Heart right ventricle (tissue), 16 donors: ENCODE data around the gene ARF6. TPM values are rescaled to one million over a fixed set of nuclear protein-coding genes. Genes with fewer than 3 reads are reported as not detected.
"Not testable (repeated sequence)": the region's sequence is repeated elsewhere in the genome, so short reads cannot be mapped to it uniquely, and the experiment has no call there.

ENCODE experiments used
- ATAC-seq, 8 donors: fragments of 200-7000 bp; cut with Tn5 transposase; one replicate each; pipeline ENCODE4 v1.9.1; 2020; ENCODE audit warnings: mild to moderate bottlenecking in 8 of 8, moderate library complexity in 8 of 8, moderate number of reproducible peaks in 1 of 8
- DNase-seq, 2 donors: peaks; one replicate each; pipeline ENCODE4 v3.0.0-alpha.2; 2020
- H3K27ac ChIP-seq, 10 donors: fragments of 200-600 bp; sonication (generic) in 2 of 10; one replicate each; pipeline versions ENCODE4 v1.5.0 to v1.8.0; 2020 to 2022; ENCODE audit warnings: mild to moderate bottlenecking in 3 of 10
- H3K27me3 ChIP-seq, 7 donors: fragments of 200-600 bp; one replicate each; pipeline ENCODE4 v1.8.0; 2021 to 2022; ENCODE audit warnings: mild to moderate bottlenecking in 2 of 7
- H3K36me3 ChIP-seq, 9 donors: fragments of 200-600 bp; sonication (generic) in 1 of 9; one replicate each; pipeline versions ENCODE4 v1.5.0 to v1.8.0; 2020 to 2022; ENCODE audit warnings: mild to moderate bottlenecking in 2 of 9
- H3K4me1 ChIP-seq, 9 donors: fragments of 200-600 bp; sonication (generic) in 1 of 9; one replicate each; pipeline versions ENCODE4 v1.5.0 to v1.8.0; 2020 to 2022; ENCODE audit warnings: mild to moderate bottlenecking in 4 of 9
- H3K4me3 ChIP-seq, 10 donors: fragments of 200-600 bp; sonication (generic) in 2 of 10; one replicate each; pipeline versions ENCODE4 v1.5.0 to v1.8.0; 2020 to 2022; ENCODE audit warnings: mild to moderate bottlenecking in 7 of 10, moderate library complexity in 2 of 10
- H3K9me3 ChIP-seq, 11 donors: fragments of 200-600 bp in 10 of 11; sonication (generic) in 2 of 11; one replicate each; pipeline versions ENCODE4 v1.5.0 to v1.8.0; 2013 to 2022; ENCODE audit warnings: mild to moderate bottlenecking in 2 of 11, control low read depth in 1 of 11, moderate library complexity in 1 of 11
- WGBS, 2 donors: extraction: QIAGEN DNeasy Blood & Tissue Kit; methylation state at CpG; one replicate each; pipeline ENCODE4 v1.1.7; 2013; ENCODE audit warnings: inconsistent platforms in 1 of 2; 5-methylcytosine and 5-hydroxymethylcytosine counted together
- intact Hi-C, 10 donors: fragments of 100-400 bp; cut with DNase I; formaldehyde crosslinking; loops; one replicate each; pipeline versions ENCODE4 v1.11.1 to v1.14.2; 2022
- polyA plus RNA-seq, 2 donors: library from polyadenylated mRNA; stranded (reverse); fragments of 200-250 nt; gene quantifications; one replicate each; pipeline ENCODE4 v1.2.3, GENCODE V29; 2013
- total RNA-seq, 10 donors: library from RNA; stranded (reverse); fragmentation: NEBNext Ultra II Directional in 3 of 10; extraction: Animal tissue kit (Norgen Biotek cat#: 25700) in 3 of 10; gene quantifications; one replicate each; pipeline versions ENCODE4 v1.2.1 to v1.2.4, GENCODE V29; 2021 to 2023
- TF ChIP-seq, protein P1 (sequence below), 9 donors: fragments of 200-600 bp; sonication (generic) in 2 of 9; IDR thresholded peaks; one replicate each; pipeline versions ENCODE4 v1.5.0 to v1.8.0; 2021 to 2022; ENCODE audit warnings: antibody characterized with exemption in 9 of 9, mild to moderate bottlenecking in 5 of 9, moderate library complexity in 1 of 9
- donor health status: Arrhythmogenic right ventricular cardiomyopathy.
- donor health status: ischemic (EF 13 %, LVEDD 7.1; RV severe dilation, severe dysfunction).
- donor health status: healthy with polysubstance abuse.
- donor health status: DM: no; HTN: yes; CAD: no.
- donor health status: DM: no; HTN: no; CAD: no.
- donor health status: ischemic (EF 25% LVEDD 6.9; RV normal size, moderate dysfunction).
- donor health status: ischemic (EF 25% LVEDD 5.7; RV mildly dilated, moderate dysfunction).
- donor health status: healthy.
- donor health status: DM: yes; HTN: yes; CAD: no.
- donor health status: Ischemic cardiomyopathy.
- donor health status: ischemic (EF 35%, LVEDD 5.7; RV mildly dilated, moderate dysfunction).
- donor health status: nonischemic (EF 11% LVEDD 7.7; RV severe dilation, severe dysfunction).
- donor health status: DM: yes; HTN: yes; CAD: no.
- donor health status: PGD.
- donor health status: ischemic (EF 29% LVEDD 5.4; RV normal size, mild dysfunction).
- donor health status: nonischemic (EF 23%, LVEDD 6.1; RV moderate dilation, normal function).

The ARF6 gene
- total and polyA plus RNA-seq, 12 donors, result 11.0 to 40.5 (median 24.1) TPM

DNA sequence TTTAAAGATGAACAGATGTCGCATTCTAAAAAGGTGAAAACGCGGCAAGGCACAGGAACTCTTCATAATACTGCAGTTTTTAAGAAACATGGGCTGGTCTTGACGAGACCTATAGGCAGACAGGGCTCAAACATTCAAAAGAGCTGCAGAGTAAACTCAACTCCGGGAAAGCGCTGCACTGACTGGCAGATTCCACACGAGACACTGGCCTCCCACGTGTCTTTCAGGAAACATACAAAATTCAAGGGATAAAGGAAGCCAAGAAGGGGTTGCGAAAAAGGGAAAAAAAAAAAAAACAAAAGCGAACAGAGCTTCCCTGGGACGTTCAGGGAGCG is 614 bp upstream of the ARF6 start:
- Histone ChIP-seq H3K9me3 (no peaks in the 10 kb centered on the region), H3K27me3 (no peaks in the 10 kb centered on the region), H3K36me3 (peaks cover 0 to 28% (median 5%) of the 10 kb centered on the region in 9 donors), H3K4me3 (peak overlapping the region; percentile 82 to 100 (median 94)), H3K27ac (peak overlapping the region; percentile 98 to 100 (median 100)), H3K4me1 (peaks cover 7 to 40% (median 35%) of the 10 kb centered on the region in 9 donors)
- 3 to 4% methylated on average over 12 of the region's 12 CpGs for WGBS, 2 donors
- ATAC-seq, result peak; percentile 52 to 81 (median 71)
- intact Hi-C loops, result loop anchor here in 9 of 10 donors (1.0 to 10.0 kb wide), 7 partner anchors 23 to 215 kb away; no protein-coding TSS in a partner anchor
- peak in 1 of 2 donors; percentile 71 for DNase-seq
- TF ChIP-seq, protein P1, sequence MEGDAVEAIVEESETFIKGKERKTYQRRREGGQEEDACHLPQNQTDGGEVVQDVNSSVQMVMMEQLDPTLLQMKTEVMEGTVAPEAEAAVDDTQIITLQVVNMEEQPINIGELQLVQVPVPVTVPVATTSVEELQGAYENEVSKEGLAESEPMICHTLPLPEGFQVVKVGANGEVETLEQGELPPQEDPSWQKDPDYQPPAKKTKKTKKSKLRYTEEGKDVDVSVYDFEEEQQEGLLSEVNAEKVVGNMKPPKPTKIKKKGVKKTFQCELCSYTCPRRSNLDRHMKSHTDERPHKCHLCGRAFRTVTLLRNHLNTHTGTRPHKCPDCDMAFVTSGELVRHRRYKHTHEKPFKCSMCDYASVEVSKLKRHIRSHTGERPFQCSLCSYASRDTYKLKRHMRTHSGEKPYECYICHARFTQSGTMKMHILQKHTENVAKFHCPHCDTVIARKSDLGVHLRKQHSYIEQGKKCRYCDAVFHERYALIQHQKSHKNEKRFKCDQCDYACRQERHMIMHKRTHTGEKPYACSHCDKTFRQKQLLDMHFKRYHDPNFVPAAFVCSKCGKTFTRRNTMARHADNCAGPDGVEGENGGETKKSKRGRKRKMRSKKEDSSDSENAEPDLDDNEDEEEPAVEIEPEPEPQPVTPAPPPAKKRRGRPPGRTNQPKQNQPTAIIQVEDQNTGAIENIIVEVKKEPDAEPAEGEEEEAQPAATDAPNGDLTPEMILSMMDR (IDR thresholded peaks at IDR 0.05), result no peak

DNA sequence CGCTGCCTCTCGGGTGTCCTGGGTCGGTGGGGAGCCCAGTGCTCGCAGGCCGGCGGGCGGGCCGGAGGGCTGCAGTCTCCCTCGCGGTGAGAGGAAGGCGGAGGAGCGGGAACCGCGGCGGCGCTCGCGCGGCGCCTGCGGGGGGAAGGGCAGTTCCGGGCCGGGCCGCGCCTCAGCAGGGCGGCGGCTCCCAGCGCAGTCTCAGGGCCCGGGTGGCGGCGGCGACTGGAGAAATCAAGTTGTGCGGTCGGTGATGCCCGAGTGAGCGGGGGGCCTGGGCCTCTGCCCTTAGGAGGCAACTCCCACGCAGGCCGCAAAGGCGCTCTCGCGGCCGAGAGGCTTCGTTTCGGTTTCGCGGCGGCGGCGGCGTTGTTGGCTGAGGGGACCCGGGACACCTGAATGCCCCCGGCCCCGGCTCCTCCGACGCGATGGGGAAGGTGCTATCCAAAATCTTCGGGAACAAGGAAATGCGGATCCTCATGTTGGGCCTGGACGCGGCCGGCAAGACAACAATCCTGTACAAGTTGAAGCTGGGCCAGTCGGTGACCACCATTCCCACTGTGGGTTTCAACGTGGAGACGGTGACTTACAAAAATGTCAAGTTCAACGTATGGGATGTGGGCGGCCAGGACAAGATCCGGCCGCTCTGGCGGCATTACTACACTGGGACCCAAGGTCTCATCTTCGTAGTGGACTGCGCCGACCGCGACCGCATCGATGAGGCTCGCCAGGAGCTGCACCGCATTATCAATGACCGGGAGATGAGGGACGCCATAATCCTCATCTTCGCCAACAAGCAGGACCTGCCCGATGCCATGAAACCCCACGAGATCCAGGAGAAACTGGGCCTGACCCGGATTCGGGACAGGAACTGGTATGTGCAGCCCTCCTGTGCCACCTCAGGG is 679 bp downstream of the ARF6 start:
- Histone ChIP-seq H3K4me3 (peak overlapping the region; percentile 82 to 100 (median 94)), H3K4me1 (peaks cover 7 to 53% (median 48%) of the 10 kb centered on the region in 9 donors), H3K27me3 (no peaks in the 10 kb centered on the region), H3K36me3 (peaks cover 0 to 28% (median 5%) of the 10 kb centered on the region in 9 donors), H3K9me3 (no peaks in the 10 kb centered on the region), H3K27ac (peak overlapping the region; percentile 98 to 100 (median 100))
- TF ChIP-seq, protein P1 (IDR thresholded peaks at IDR 0.05), result no peak
- 0 to 2% methylated on average over 80 to 85 of the region's 85 CpGs for WGBS, 2 donors
- intact Hi-C loops, result loop anchor here in 9 of 10 donors (1.0 to 10.0 kb wide), 6 partner anchors 25 to 214 kb away; no protein-coding TSS in a partner anchor
- peak; percentile 60 to 85 (median 74) for ATAC-seq
- DNase-seq, result peak; percentile 50 to 67

DNA sequence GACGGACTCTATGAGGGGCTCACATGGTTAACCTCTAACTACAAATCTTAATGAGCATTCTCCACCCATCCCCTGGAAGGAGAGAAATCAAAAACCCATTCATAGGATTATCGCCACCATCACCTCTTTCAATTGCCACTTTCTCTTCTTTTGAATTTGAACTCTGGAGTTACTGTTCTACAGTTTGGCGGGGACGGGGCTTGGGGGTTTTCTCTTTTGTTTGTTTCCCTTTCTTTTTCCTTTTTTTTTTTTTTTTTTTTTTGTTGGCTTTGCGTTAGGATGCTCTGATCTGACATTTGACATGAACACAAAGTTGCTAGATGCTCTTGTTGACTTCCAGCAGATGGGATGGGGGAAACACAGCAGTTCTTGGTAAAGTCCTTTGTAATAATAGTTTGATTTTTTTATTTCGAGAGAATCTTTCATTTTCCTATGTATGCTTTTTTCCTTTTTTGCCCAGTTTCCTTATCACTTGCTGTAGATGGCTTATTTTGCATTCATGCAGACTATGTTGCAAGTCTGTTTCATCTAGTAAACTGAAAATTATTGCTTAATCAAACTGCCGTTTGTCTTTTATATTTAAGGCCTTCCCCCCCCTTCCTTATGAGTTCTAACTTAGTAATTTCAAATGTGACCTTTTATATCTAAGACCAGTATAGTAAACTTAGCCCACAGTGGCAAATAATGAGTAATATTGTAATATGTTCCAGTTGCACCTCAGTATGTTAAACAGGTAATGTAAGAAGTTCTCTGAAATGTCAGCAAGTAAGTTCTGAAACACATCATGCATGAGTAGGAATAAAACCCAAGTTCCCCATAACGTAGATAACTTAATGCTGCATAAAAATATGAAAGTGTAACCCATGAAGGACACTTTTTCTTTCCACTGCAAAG is 1.6 kb downstream of the ARF6 start:
- peaks cover 0 to 28% (median 5%) of the 10 kb centered on the region in 9 donors for H3K36me3 ChIP-seq
- not testable (repeated sequence) for ATAC-seq

DNA sequence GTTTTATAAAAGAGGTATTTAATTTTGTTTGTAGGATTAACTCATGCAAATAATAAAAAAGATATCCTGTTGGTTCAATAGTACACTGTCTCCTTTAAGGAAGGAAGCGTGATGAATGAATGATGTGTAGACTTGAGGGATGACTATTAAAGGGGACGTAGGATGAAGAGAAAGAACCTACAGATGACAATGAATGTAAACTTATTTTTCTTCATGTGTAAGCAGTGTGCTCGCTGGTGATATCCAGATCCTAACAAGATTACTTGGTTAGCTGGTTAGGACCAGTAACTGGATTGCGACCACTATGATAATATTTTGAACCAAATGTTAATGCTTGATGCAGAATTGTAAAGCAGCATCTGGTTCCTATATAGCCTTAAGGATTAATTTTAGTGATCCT is 2.6 kb downstream of the ARF6 start:
- H3K9me3 ChIP-seq, result no peaks in the 10 kb centered on the region
- intact Hi-C loops, result loop anchor here in 2 of 10 donors (10.0 kb wide), 1 partner anchor 109 kb away; no protein-coding TSS in a partner anchor
- peaks cover 0 to 28% (median 5%) of the 10 kb centered on the region in 9 donors for H3K36me3 ChIP-seq
- TF ChIP-seq, protein P1 (IDR thresholded peaks at IDR 0.05), result no peak
- WGBS, 2 donors, result 38 to 41% methylated on average over 4 of the region's 4 CpGs
- H3K27me3 ChIP-seq, result no peaks in the 10 kb centered on the region
- H3K27ac ChIP-seq, result peak overlapping the region in 6 of 10 donors; percentile 11 to 100 (median 42)
- DNase-seq (no peak), ATAC-seq (no peak)
- H3K4me3 ChIP-seq, result peak overlapping the region in 9 of 10 donors; percentile 82 to 100 (median 95)
- H3K4me1 ChIP-seq, result peaks cover 7 to 65% (median 52%) of the 10 kb centered on the region in 9 donors

More for the DNA sequence above, 1.6 kb downstream of the ARF6 start:
- WGBS, 2 donors, result 6 to 9% methylated on average over 8 of the region's 8 CpGs
- H3K27me3 ChIP-seq, DNase-seq, H3K9me3 ChIP-seq: not testable (repeated sequence)
- Histone ChIP-seq H3K27ac (peak overlapping the region in 9 of 10 donors; percentile 98 to 100 (median 100)), H3K4me1 (peaks cover 7 to 57% (median 52%) of the 10 kb centered on the region in 9 donors), H3K4me3 (peak overlapping the region; percentile 82 to 100 (median 94))
- intact Hi-C loops, result loop anchor here in 8 of 10 donors (5.0 to 10.0 kb wide), 3 partner anchors 108 to 213 kb away; no protein-coding TSS in a partner anchor

DNA sequence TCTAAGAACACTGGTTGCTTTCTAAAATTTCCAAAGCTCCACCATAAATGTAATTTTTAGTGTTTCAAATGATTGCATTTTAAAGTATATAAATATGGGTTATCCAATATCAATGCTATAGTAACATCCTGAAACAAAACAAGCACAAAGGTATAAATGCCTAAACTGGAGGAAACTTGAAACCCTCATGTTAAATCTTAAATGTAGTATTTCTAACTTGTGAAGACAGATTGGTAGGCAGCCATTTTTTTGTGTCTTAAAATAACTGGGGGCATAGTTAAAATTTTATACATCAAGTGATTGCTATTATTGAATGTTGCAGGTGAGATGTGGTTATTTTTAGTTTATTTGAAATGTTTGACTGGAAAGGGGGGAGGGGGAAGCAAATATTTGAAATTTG is 3.4 kb downstream of the ARF6 start:
- ATAC-seq, H3K9me3 ChIP-seq, H3K27me3 ChIP-seq, DNase-seq: not testable (repeated sequence)
- Histone ChIP-seq H3K4me3 (peak overlapping the region in 8 of 10 donors; percentile 82 to 97 (median 94)), H3K4me1 (peaks cover 7 to 64% (median 52%) of the 10 kb centered on the region in 9 donors), H3K27ac (peak overlapping the region in 6 of 10 donors; percentile 19 to 100 (median 61)), H3K36me3 (peaks cover 0 to 28% (median 5%) of the 10 kb centered on the region in 9 donors)
- intact Hi-C loops, result loop anchor here in 2 of 10 donors (10.0 kb wide), 1 partner anchor 109 kb away; no protein-coding TSS in a partner anchor
